HL-60 (cell line): ENCODE measurements around the gene UBE2J2.

Experiments used
- CTCF ChIP-seq: IDR thresholded peaks from one replicate; pipeline ENCODE4 v1.5.1; 2011; ENCODE audit warnings: low read length, control low read depth, inconsistent platforms; ENCODE audit not compliant: insufficient read depth
- REST ChIP-seq: IDR thresholded peaks from 2 replicates; pipeline ENCODE4 v1.6.1; 2012; ENCODE audit warnings: low read depth; ENCODE audit not compliant: insufficient replicate concordance

GRCh38 chr1:1309251-1310108, 35.8 kb upstream of the UBE2J2 start:
- TF ChIP-seq REST (no peak), CTCF (no peak)
